WTC11 (cell line): ENCODE results near the gene SIGLEC14. TPM values are rescaled to one million over a fixed set of nuclear protein-coding genes. Genes with fewer than 3 reads are reported as not detected.
A peak's percentile ranks its signal among the peaks of the same experiment; 100 is the strongest.

Experiments
- ATAC-seq: fragments of 200-7000 bp; cut with Tn5 transposase; 2 replicates; pipeline ENCODE4 v1.10.0; 2021; ENCODE audit warnings: mild to moderate bottlenecking, moderate library complexity
- CTCF ChIA-PET: fragments of 300-600 bp; sonication (Branson Sonifier 250); formaldehyde crosslinking; loops from one replicate; lab custom pipeline; 2021; ENCODE audit warnings: antibody characterized with exemption; lab: Charles Lee
- POLR2A ChIA-PET: fragments of 350-600 bp; sonication (Branson Sonifier 250); formaldehyde crosslinking; loops from one replicate; lab custom pipeline; 2021; ENCODE audit warnings: antibody characterized with exemption; lab: Charles Lee
- DNase-seq: peaks from one replicate; pipeline ENCODE4 v3.0.0; 2021; ENCODE audit warnings: low spot score
- H3K27ac Mint-ChIP-seq: 2 replicates; pipeline ENCODE4 v1.8.0; 2021; ENCODE audit warnings: mixed read lengths
- H3K27me3 Mint-ChIP-seq: 2 replicates; pipeline ENCODE4 v1.8.0; 2021; ENCODE audit warnings: low read depth, mild to moderate bottlenecking, moderate library complexity, mixed read lengths
- H3K36me3 Mint-ChIP-seq: 2 replicates; pipeline ENCODE4 v1.8.0; 2021; ENCODE audit warnings: mixed read lengths
- H3K4me1 Mint-ChIP-seq: 2 replicates; pipeline ENCODE4 v1.8.0; 2022; ENCODE audit warnings: mixed read lengths
- H3K4me3 Mint-ChIP-seq: 2 replicates; pipeline ENCODE4 v1.8.0; 2021; ENCODE audit warnings: mild to moderate bottlenecking, moderate library complexity, mixed read lengths
- H3K9me3 Mint-ChIP-seq: 2 replicates; pipeline ENCODE4 v1.8.0; 2021; ENCODE audit warnings: mixed read lengths
- ARID4B ChIP-seq: sonication (generic); formaldehyde crosslinking; IDR thresholded peaks from 2 replicates; pipeline ENCODE4 v1.8.0; 2023; ENCODE audit warnings: missing genetic modification reagents, mild to moderate bottlenecking, borderline replicate concordance
- CREM ChIP-seq: sonication (generic); formaldehyde crosslinking; IDR thresholded peaks from 2 replicates; pipeline ENCODE4 v1.8.1; 2022; ENCODE audit warnings: mild to moderate bottlenecking, missing genetic modification reagents, moderate library complexity
- E2F5 ChIP-seq: sonication (generic); formaldehyde crosslinking; IDR thresholded peaks from 2 replicates; pipeline ENCODE4 v1.8.1; 2022; ENCODE audit warnings: mild to moderate bottlenecking, moderate library complexity, missing genetic modification reagents
- EMX1 ChIP-seq: fragments of 250-450 bp; sonication (Bioruptor Pico); IDR thresholded peaks from 2 replicates; pipeline ENCODE4 v1.8.0; 2021; ENCODE audit warnings: mild to moderate bottlenecking
- FOXK1 ChIP-seq: sonication (generic); formaldehyde crosslinking; IDR thresholded peaks from 2 replicates; pipeline ENCODE4 v1.8.0; 2022; ENCODE audit warnings: mild to moderate bottlenecking, moderate library complexity, missing genetic modification reagents
- GABPB1 ChIP-seq: sonication (generic); formaldehyde crosslinking; IDR thresholded peaks from 2 replicates; pipeline ENCODE4 v1.8.1; 2023; ENCODE audit warnings: mild to moderate bottlenecking, missing genetic modification reagents
- IRF2 ChIP-seq: sonication (generic); formaldehyde crosslinking; IDR thresholded peaks from 2 replicates; pipeline ENCODE4 v1.8.0; 2022; ENCODE audit warnings: low read depth, missing genetic modification reagents, borderline replicate concordance
- MXD4 ChIP-seq: fragments of 250-450 bp; sonication (Bioruptor Pico); IDR thresholded peaks from 2 replicates; pipeline ENCODE4 v1.8.0; 2021; ENCODE audit warnings: mild to moderate bottlenecking, moderate library complexity, borderline replicate concordance
- NFE2L1 ChIP-seq: sonication (generic); formaldehyde crosslinking; IDR thresholded peaks from 2 replicates; pipeline ENCODE4 v1.8.1; 2023; ENCODE audit warnings: missing genetic modification reagents
- NFYB ChIP-seq: sonication (generic); formaldehyde crosslinking; conservative IDR thresholded peaks from 2 replicates; pipeline ENCODE4 v1.8.0; 2022; ENCODE audit warnings: low read depth, missing genetic modification reagents
- NR1H2 ChIP-seq: sonication (generic); formaldehyde crosslinking; IDR thresholded peaks from 2 replicates; pipeline ENCODE4 v1.9.0; 2021; ENCODE audit warnings: mild to moderate bottlenecking, moderate library complexity, missing genetic modification reagents
- OVOL2 ChIP-seq: fragments of 250-450 bp; sonication (Bioruptor Pico); IDR thresholded peaks from 2 replicates; pipeline ENCODE4 v1.9.0; 2021; ENCODE audit warnings: mild to moderate bottlenecking, borderline replicate concordance
- RORB ChIP-seq: fragments of 250-450 bp; sonication (Bioruptor Pico); IDR thresholded peaks from 2 replicates; pipeline ENCODE4 v1.9.0; 2021; ENCODE audit warnings: mild to moderate bottlenecking
- SMAD4 ChIP-seq: sonication (generic); formaldehyde crosslinking; IDR thresholded peaks from 2 replicates; pipeline ENCODE4 v1.8.0; 2022; ENCODE audit warnings: mild to moderate bottlenecking, missing genetic modification reagents
- SOX15 ChIP-seq: fragments of 250-450 bp; sonication (Bioruptor Pico); IDR thresholded peaks from 2 replicates; pipeline ENCODE4 v1.9.0; 2021; ENCODE audit warnings: mild to moderate bottlenecking
- USF2 ChIP-seq: sonication (generic); formaldehyde crosslinking; IDR thresholded peaks from 2 replicates; pipeline ENCODE4 v1.8.1; 2023; ENCODE audit warnings: mild to moderate bottlenecking, missing genetic modification reagents, moderate library complexity
- ZBTB21 ChIP-seq: sonication (generic); formaldehyde crosslinking; IDR thresholded peaks from 2 replicates; pipeline ENCODE4 v1.8.1; 2023; ENCODE audit warnings: mild to moderate bottlenecking, missing genetic modification reagents, borderline replicate concordance
- ZNF121 ChIP-seq: sonication (generic); formaldehyde crosslinking; IDR thresholded peaks from 2 replicates; pipeline ENCODE4 v1.8.0; 2023; ENCODE audit warnings: missing genetic modification reagents
- ZNF138 ChIP-seq: sonication (generic); formaldehyde crosslinking; conservative IDR thresholded peaks from 2 replicates; pipeline ENCODE4 v1.8.1; 2022; ENCODE audit warnings: mild to moderate bottlenecking, moderate library complexity, missing genetic modification reagents
- ZNF263 ChIP-seq: sonication (generic); formaldehyde crosslinking; IDR thresholded peaks from 2 replicates; pipeline ENCODE4 v1.8.1; 2022; ENCODE audit warnings: low read depth, mild to moderate bottlenecking, moderate library complexity, missing genetic modification reagents
- ZNF671 ChIP-seq: fragments of 250-450 bp; sonication (Bioruptor Pico); IDR thresholded peaks from 2 replicates; pipeline ENCODE4 v1.8.0; 2021; ENCODE audit warnings: mild to moderate bottlenecking
- ZSCAN18 ChIP-seq: fragments of 250-450 bp; sonication (Bioruptor Pico); IDR thresholded peaks from 2 replicates; pipeline ENCODE4 v2.1.2; 2022; ENCODE audit warnings: mild to moderate bottlenecking, moderate library complexity
- total RNA-seq: library from RNA; stranded (reverse); gene quantifications from 3 replicates; pipeline ENCODE4 v1.2.3, GENCODE V29; 2021

Gene SIGLEC14
- total RNA-seq, 1 experiment from 2014 or later: not detected

- CTCF ChIA-PET: interaction anchor here (1.4 kb wide), 1 partner anchor 56 kb away, joined by 5 read pairs; no protein-coding TSS in a partner anchor
- DNase-seq (peak; percentile 44), ATAC-seq (peak; percentile 59)
- no peak for TF ChIP-seq RORB
- no peak for TF ChIP-seq E2F5 (CRISPR knock-in tag)
- TF ChIP-seq ARID4B (CRISPR knock-in tag): no peak
- TF ChIP-seq ZNF263 (CRISPR knock-in tag): no peak
- no peak for TF ChIP-seq NR1H2 (CRISPR knock-in tag)
- no peak for TF ChIP-seq ZNF671 (CRISPR knock-in tag)
- TF ChIP-seq MXD4 (CRISPR knock-in tag): no peak
- no peak for TF ChIP-seq SOX15 (CRISPR knock-in tag)
- no peak for TF ChIP-seq NFE2L1 (CRISPR knock-in tag)
- peaks cover 4% of the 10 kb centered on the region; the same call in 1 of the 2 replicates for H3K4me1 Mint-ChIP-seq
- peak overlapping the region; percentile 41 for H3K4me3 Mint-ChIP-seq
- no peaks in the 10 kb centered on the region for H3K36me3 Mint-ChIP-seq
- no peaks in the 10 kb centered on the region for H3K9me3 Mint-ChIP-seq
- H3K27ac Mint-ChIP-seq: no peak overlapping the region
- peaks cover 68% of the 10 kb centered on the region for H3K27me3 Mint-ChIP-seq
- POLR2A ChIA-PET: no interaction called here
Measured at GRCh38 chr19:51600940-51601580, 45.6 kb downstream of the SIGLEC14 start.

GRCh38 chr19:51599084-51599483 is 47.5 kb downstream of the SIGLEC14 start:
- peaks cover 58% of the 10 kb centered on the region for H3K27me3 Mint-ChIP-seq
- TF ChIP-seq ZSCAN18 (CRISPR knock-in tag) (no peak), ZNF138 (no peak), NFYB (CRISPR knock-in tag) (peak; percentile 43)
- TF ChIP-seq, all 79 proteins: peak for 1
- Mint-ChIP-seq H3K9me3 (no peaks in the 10 kb centered on the region), H3K4me3 (no peak overlapping the region), H3K4me1 (peaks cover 10% of the 10 kb centered on the region), H3K27ac (no peak overlapping the region), H3K36me3 (no peaks in the 10 kb centered on the region)
- CTCF ChIA-PET: interaction anchor here (1.0 to 1.1 kb wide), 2 partner anchors 56 to 62 kb away, joined by 3 to 4 read pairs; no protein-coding TSS in a partner anchor
- ATAC-seq (no peak), DNase-seq (no peak)
- POLR2A ChIA-PET: no interaction called here

GRCh38 chr19:51598159-51598915 is 48.3 kb downstream of the SIGLEC14 start:
- ATAC-seq: no peak
- Mint-ChIP-seq H3K36me3 (no peaks in the 10 kb centered on the region), H3K9me3 (no peaks in the 10 kb centered on the region), H3K27me3 (peaks cover 61% of the 10 kb centered on the region), H3K4me3 (no peak overlapping the region), H3K4me1 (peaks cover 13% of the 10 kb centered on the region), H3K27ac (no peak overlapping the region)
- DNase-seq: no peak
- ChIA-PET CTCF (interaction anchor here (1.0 to 1.1 kb wide), 2 partner anchors 57 to 63 kb away, joined by 3 to 4 read pairs; no protein-coding TSS in a partner anchor), POLR2A (no interaction called here)
- TF ChIP-seq FOXK1 (CRISPR knock-in tag) (no peak), MXD4 (CRISPR knock-in tag) (no peak), USF2 (CRISPR knock-in tag) (no peak), SMAD4 (no peak), GABPB1 (CRISPR knock-in tag) (no peak), ZNF671 (CRISPR knock-in tag) (no peak), EMX1 (CRISPR knock-in tag) (no peak), ZBTB21 (no peak), IRF2 (no peak), ZNF121 (no peak), ZNF263 (CRISPR knock-in tag) (no peak), CREM (no peak), ZNF138 (no peak), OVOL2 (CRISPR knock-in tag) (no peak)
